SW480 (cell line): ENCODE measurements around the gene MYOCOS.
"Not testable (repeated sequence)": the region's sequence is repeated elsewhere in the genome, so short reads cannot be mapped to it uniquely, and the experiment has no call there.

Source experiments
- DNase-seq: peaks from one replicate; pipeline ENCODE4 v3.0.0-alpha.2; 2016; ENCODE audit warnings: low spot score

Gene MYOCOS, protein sequence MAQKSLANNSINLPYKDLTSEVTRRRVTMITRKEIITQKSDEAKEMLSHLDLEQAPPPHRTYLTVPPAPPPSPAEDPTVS

GRCh38 chr1:171622152-171622462, at the start of gene MYOCOS:
MYOCOS (plus strand) TSS chr1:171622243; CDS start chr1:171623884, 1,641 bp downstream.
- DNase-seq = no peak

GRCh38 chr1:171576144-171576543, 45.9 kb upstream of the MYOCOS start:
- no peak for DNase-seq

DNA sequence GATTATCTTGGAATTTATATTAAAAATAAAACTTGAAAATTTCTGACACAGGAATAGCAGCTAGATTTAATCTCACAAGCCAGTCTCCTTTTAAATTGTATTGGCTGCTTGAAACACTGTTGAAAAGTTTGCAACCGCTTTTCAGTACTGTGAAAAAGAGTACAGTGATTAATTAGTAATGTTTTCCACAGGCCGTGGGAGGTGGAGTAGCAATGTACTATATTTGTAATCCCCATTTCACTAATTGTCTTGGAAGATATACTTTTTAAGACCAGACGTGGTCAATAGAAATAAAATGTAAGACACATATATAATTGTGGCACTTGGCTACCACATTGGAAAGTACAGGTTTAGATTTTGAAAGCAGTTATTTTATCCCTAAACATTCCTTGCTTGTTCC, 40.8 kb upstream of the MYOCOS start:
- DNase-seq = no peak

DNA sequence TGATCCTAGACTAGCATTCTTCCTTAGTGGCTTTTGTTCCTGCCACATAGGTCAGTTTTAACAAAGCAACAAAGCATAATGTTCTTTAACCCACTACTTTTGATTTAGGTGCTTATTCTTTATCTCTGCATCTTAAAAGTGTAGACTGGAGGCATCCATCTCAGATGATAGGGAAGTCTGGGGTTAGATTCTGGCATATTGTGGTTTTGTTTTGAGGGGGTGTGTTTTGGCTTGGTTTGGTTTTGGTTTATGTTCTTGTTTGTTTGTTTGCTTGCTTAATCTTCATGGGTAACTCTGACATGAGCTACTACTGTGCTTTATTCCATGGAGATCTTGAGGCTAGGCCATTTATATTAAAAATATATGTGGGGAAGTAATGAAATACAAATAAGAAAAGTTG, 40.3 kb upstream of the MYOCOS start:
- no peak for DNase-seq

DNA sequence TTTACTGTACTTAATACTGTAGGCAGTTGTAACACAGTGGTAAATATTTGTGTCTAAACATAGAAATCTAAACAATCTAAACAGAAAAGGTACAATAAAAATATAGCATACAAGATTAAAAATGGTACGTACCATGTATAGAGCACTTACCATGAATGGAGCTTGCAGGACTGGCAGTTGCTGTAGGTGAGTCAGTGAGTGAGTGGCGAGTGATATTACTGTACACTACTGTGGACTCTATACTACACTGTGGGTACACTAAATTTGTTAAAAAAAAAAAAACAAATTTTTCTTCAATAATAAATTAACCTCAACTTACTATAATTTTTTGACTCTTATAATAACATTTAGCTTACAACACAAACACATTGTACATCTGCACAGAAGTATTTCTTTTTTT, 39.5 kb upstream of the MYOCOS start:
- no peak for DNase-seq

- DNase-seq = no peak
Measured at GRCh38 chr1:171583591-171584201, 38.3 kb upstream of the MYOCOS start.

DNA sequence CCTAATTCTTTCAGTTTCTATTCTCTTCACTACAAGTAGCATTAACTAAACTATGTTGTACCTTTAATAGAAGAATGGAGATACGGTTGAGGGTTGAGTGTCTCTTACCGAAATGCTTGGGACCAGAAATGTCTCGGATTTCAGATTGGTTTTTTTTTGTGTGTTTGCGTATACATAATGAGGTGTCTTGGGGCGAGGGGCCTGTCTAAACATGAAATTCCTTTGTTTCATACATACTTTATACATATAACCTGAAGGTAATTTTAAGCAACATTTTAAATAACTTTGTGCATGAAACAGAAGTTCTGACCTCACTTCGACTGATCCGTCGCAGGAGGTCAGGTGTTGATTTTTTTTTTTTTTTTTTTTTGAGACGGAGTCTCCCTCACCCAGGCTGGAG, 36.3 kb upstream of the MYOCOS start:
- no peak for DNase-seq

DNA sequence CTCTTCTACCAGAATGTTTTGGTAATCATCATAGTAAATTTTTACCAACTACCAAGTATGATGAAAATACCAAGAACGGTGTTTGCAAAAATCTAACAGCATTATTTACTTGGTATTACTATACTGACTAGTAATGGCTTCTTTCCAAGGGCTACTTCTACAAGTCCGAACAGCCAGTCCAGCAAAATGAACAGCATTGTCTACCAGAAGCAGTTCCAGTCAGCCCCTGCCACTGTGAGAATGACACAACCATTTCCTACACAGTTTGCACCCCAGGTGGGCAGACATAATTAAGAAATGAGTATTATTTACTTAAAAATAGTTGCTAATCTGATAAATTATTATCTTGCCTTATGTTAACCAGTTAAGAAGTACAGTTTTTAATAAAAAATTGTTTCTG, 33.8 kb upstream of the MYOCOS start:
- no peak for DNase-seq

DNA sequence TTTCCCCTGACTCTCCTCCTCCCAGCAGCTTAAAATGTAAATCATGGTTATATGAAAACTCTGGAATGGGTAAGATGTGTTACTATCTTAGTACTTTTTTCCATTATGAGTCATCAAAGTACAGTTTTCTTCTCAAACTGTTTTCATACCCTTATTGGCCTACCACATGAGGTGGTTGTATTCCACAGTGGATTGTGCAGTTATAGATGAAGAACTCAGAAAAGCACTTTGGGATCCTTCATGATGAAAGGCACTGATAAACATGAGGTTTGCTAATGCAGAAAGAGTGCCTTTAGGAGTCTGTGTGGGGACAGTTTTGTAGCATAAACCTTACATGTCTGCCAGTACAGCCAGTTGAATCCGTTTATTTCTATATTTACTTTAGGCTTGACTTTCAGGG, 32.0 kb upstream of the MYOCOS start:
- no peak for DNase-seq

GRCh38 chr1:171595324-171595723, 26.7 kb upstream of the MYOCOS start:
- no peak for DNase-seq

- no peak for DNase-seq
Measured at GRCh38 chr1:171596119-171596518, 25.9 kb upstream of the MYOCOS start.

DNA sequence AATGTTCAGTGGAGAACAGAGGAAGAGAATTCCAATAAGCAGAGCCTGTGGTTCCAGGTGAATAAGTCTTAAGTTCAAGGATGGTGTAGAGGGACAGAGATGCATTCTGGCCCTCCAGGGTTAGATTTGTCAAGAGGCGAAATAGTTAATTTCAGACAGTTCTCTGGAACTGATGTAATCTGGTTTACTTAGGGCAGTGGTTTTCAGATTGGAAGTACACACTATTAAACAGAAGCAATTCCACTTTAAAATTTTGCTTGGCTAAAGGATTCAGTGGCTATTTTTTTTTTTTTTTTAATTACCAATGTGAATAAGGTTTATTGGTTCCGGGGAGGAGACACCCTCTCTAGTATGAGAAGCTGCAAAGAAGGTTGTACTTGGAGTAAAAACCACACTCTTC, 25.3 kb upstream of the MYOCOS start:
- no peak for DNase-seq

- DNase-seq = no peak
Measured at GRCh38 chr1:171597203-171597602, 24.8 kb upstream of the MYOCOS start.

GRCh38 chr1:171600310-171600709, 21.7 kb upstream of the MYOCOS start:
- DNase-seq = not testable (repeated sequence)

- DNase-seq = no peak
Measured at GRCh38 chr1:171600862-171601261, 21.2 kb upstream of the MYOCOS start.

- DNase-seq = not testable (repeated sequence)
Measured at GRCh38 chr1:171603042-171603441, 19.0 kb upstream of the MYOCOS start.

GRCh38 chr1:171606402-171606941, 15.6 kb upstream of the MYOCOS start:
- DNase-seq = no peak

DNA sequence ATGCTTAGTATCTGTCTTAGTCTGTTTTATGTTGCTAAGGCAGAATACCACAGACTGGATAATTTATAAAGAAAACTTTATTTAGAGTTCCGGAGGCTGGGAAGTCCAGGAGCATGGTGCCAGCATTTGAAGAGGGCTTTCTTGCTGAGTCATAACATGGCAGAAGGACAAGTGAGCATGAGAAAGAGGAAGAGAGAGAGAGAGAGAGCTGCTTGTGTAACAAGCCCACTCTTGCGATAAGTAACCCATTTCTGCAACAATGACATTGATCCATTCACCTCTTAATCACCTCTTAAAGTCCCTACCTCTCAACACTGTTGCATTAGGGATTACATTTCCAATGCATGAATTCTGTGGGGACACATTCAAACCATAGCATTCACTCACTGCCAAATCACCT, 11.7 kb upstream of the MYOCOS start:
- no peak for DNase-seq

GRCh38 chr1:171611306-171611705, 10.7 kb upstream of the MYOCOS start:
- DNase-seq = no peak

GRCh38 chr1:171613282-171613681, 8.8 kb upstream of the MYOCOS start:
- DNase-seq = no peak

GRCh38 chr1:171615122-171615906, 6.7 kb upstream of the MYOCOS start:
- DNase-seq = not testable (repeated sequence)

DNA sequence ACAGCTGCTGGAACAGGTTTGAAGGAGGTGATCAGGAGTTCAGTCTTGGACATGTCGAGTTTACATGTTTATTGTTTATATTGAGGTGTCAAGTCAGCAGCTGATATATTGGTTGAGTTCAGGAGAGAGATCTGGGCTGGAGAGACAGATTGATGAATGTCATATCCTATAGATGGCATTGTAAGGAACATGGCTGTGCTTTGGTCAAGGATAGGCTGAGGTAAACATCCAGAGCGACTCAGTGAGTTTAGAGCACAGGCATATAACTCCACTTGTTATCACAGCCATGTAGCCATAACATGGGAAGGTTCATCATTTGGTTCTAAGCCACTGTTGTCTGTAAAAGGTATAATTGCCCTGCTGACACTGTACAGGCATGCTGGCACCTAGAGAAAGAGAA, 5.5 kb upstream of the MYOCOS start:
- DNase-seq = no peak

GRCh38 chr1:171623651-171624331, 1.7 kb downstream of the MYOCOS start:
- no peak for DNase-seq
